B cell (primary cell): ENCODE data around the gene PCSK6. TPM values are rescaled to one million over a fixed set of nuclear protein-coding genes. Genes with fewer than 3 reads are reported as not detected.

ENCODE experiments used
- ATAC-seq: fragments of 200-7000 bp; cut with Tn5 transposase; one replicate; pipeline ENCODE4 v1.10.0; 2021; ENCODE audit warnings: low read depth, mild to moderate bottlenecking, moderate number of reproducible peaks, moderate library complexity
- CTCF ChIA-PET: fragments of 350-600 bp; sonication (Branson Sonifier 250); formaldehyde crosslinking; loops from one replicate; lab custom pipeline; 2021; ENCODE audit warnings: antibody characterized with exemption, inconsistent platforms; lab: Charles Lee
- POLR2A ChIA-PET: fragments of 350-600 bp; sonication (Branson Sonifier 250); formaldehyde crosslinking; loops from one replicate; lab custom pipeline; 2021; ENCODE audit warnings: antibody characterized with exemption; lab: Charles Lee
- DNase-seq: peaks from one replicate; pipeline ENCODE4 v3.0.0; 2013
- H2AFZ ChIP-seq: 2 replicates; pipeline ENCODE4 v1.6.1; 2012; ENCODE audit warnings: mild to moderate bottlenecking, low read depth, low read length; ENCODE audit not compliant: insufficient read depth, poor library complexity, severe bottlenecking
- H3K27ac ChIP-seq, 2 donors: 1 replicate in 1 of 2; 2 replicates in 1 of 2; pipeline ENCODE4 v1.5.1; 2012 to 2013; ENCODE audit warnings: low read length in 2 of 2, mild to moderate bottlenecking in 2 of 2, moderate library complexity in 1 of 2
- H3K27me3 ChIP-seq, 4 experiments: fragments of 200-600 bp in 1 of 4; sonication (generic) in 1 of 4; replicated peaks in 1 of 4; 1 replicate in 2 of 4; 2 replicates in 2 of 4; pipeline versions ENCODE4 v1.6.1 to v1.7.0; 2013 to 2016; ENCODE audit warnings: low read length in 3 of 4, mild to moderate bottlenecking in 2 of 4, mixed read lengths in 1 of 4, moderate library complexity in 1 of 4; ENCODE audit not compliant: insufficient read depth in 4 of 4, control insufficient read depth in 3 of 4; ENCODE audit errors: control extremely low read depth in 1 of 4
- H3K36me3 ChIP-seq, 2 experiments: replicated peaks in 1 of 2; 1 replicate in 1 of 2; 2 replicates in 1 of 2; pipeline versions ENCODE4 v1.6.1 to v1.7.1; 2013; ENCODE audit warnings: low read length in 1 of 2; ENCODE audit not compliant: insufficient read depth in 2 of 2, control insufficient read depth in 1 of 2; ENCODE audit errors: control extremely low read depth in 1 of 2, extremely low read depth in 1 of 2
- H3K4me1 ChIP-seq, 2 donors: fragments of 200-600 bp in 1 of 2; sonication (generic) in 1 of 2; 1 replicate in 1 of 2; 2 replicates in 1 of 2; pipeline versions ENCODE4 v1.5.1 to v1.6.1; 2013 to 2017; ENCODE audit warnings: low read length in 2 of 2; ENCODE audit not compliant: control insufficient read depth in 2 of 2, insufficient read depth in 2 of 2
- H3K4me2 ChIP-seq: replicated peaks from 2 replicates; pipeline ENCODE3; 2012; ENCODE audit warnings: mild to moderate bottlenecking, low read depth, low read length; ENCODE audit not compliant: poor library complexity, severe bottlenecking
- H3K4me3 ChIP-seq, 5 experiments: fragments of 200-600 bp in 1 of 5; sonication (generic) in 1 of 5; 1 replicate in 3 of 5; 2 replicates in 2 of 5; pipeline versions ENCODE4 v1.5.1 to v1.7.0; 2011 to 2016; ENCODE audit warnings: low read length in 4 of 5, mild to moderate bottlenecking in 4 of 5, low read depth in 2 of 5, control low read depth in 1 of 5, moderate library complexity in 1 of 5; ENCODE audit not compliant: insufficient read depth in 1 of 5; ENCODE audit errors: control extremely low read depth in 1 of 5, extremely low read depth in 1 of 5
- H3K79me2 ChIP-seq: fragments of 200-600 bp; sonication (generic); one replicate; pipeline ENCODE4 v1.6.0; 2016; ENCODE audit warnings: low read length; ENCODE audit not compliant: control insufficient read depth, insufficient read depth
- H3K9ac ChIP-seq: fragments of 200-600 bp; sonication (generic); 2 replicates; pipeline ENCODE4 v1.6.1; 2017; ENCODE audit warnings: mild to moderate bottlenecking, low read length, moderate library complexity
- H3K9me3 ChIP-seq, 3 donors: one replicate each; pipeline versions ENCODE4 v1.6.1 to v1.7.1; 2013; ENCODE audit warnings: low read length in 2 of 3; ENCODE audit not compliant: control insufficient read depth in 2 of 3, insufficient read depth in 1 of 3; ENCODE audit errors: control extremely low read depth in 1 of 3
- H4K20me1 ChIP-seq: 2 replicates; pipeline ENCODE4 v1.6.0; 2012; ENCODE audit warnings: mild to moderate bottlenecking, low read length; ENCODE audit not compliant: insufficient read depth, control insufficient read depth, poor library complexity, severe bottlenecking
- H3K27ac Mint-ChIP-seq: one replicate; pipeline ENCODE4 v1.8.0; 2021; ENCODE audit warnings: mixed read lengths
- H3K27me3 Mint-ChIP-seq: one replicate; pipeline ENCODE4 v1.8.0; 2021; ENCODE audit warnings: mixed read lengths
- H3K4me1 Mint-ChIP-seq: one replicate; pipeline ENCODE4 v1.8.0; 2021; ENCODE audit warnings: mixed read lengths
- H3K4me3 Mint-ChIP-seq: one replicate; pipeline ENCODE4 v1.8.0; 2021; ENCODE audit warnings: mixed read lengths
- H3K9me3 Mint-ChIP-seq: one replicate; pipeline ENCODE4 v1.8.0; 2022; ENCODE audit warnings: mixed read lengths; ENCODE audit not compliant: insufficient read depth
- EZH2 ChIP-seq: IDR thresholded peaks from 2 replicates; pipeline ENCODE4 v1.6.1; 2012; ENCODE audit warnings: borderline replicate concordance, low read depth, mild to moderate bottlenecking, moderate library complexity, low read length; ENCODE audit not compliant: insufficient read depth, poor library complexity, severe bottlenecking
- WGBS: methylation state at CpG from one replicate; pipeline ENCODE4 v1.1.5; 2013; ENCODE audit warnings: missing lambda C conversion rate; ENCODE audit not compliant: insufficient coverage; 5-methylcytosine and 5-hydroxymethylcytosine counted together
- intact Hi-C: fragments of 100-400 bp; cut with micrococcal nuclease; formaldehyde crosslinking; loops from one replicate; pipeline ENCODE4 v1.10.0; 2022
- polyA plus RNA-seq: library from polyadenylated mRNA; depleted of rRNA; stranded (reverse); fragments of >200 nt; gene quantifications from 2 replicates; pipeline ENCODE4 v1.2.3, GENCODE V29; 2012
- total RNA-seq, 2 donors: library from RNA; stranded (reverse); fragments of 120-200 nt in 1 of 2; gene quantifications; 1 replicate in 1 of 2; 2 replicates in 1 of 2; pipeline versions ENCODE4 v1.2.3 to v1.2.4, GENCODE V29; 2013 to 2022
- TF ChIP-seq, protein P1 (sequence below): fragments of 200-600 bp; IDR thresholded peaks from one replicate; pipeline ENCODE4 v1.8.0; 2022; ENCODE audit warnings: antibody characterized with exemption, mild to moderate bottlenecking

PCSK6 gene
- total and polyA plus RNA-seq, 2 donors (not counting 1 experiment from before 2014, with no cell fraction given) = 0.66 to 1.6 TPM

DNA sequence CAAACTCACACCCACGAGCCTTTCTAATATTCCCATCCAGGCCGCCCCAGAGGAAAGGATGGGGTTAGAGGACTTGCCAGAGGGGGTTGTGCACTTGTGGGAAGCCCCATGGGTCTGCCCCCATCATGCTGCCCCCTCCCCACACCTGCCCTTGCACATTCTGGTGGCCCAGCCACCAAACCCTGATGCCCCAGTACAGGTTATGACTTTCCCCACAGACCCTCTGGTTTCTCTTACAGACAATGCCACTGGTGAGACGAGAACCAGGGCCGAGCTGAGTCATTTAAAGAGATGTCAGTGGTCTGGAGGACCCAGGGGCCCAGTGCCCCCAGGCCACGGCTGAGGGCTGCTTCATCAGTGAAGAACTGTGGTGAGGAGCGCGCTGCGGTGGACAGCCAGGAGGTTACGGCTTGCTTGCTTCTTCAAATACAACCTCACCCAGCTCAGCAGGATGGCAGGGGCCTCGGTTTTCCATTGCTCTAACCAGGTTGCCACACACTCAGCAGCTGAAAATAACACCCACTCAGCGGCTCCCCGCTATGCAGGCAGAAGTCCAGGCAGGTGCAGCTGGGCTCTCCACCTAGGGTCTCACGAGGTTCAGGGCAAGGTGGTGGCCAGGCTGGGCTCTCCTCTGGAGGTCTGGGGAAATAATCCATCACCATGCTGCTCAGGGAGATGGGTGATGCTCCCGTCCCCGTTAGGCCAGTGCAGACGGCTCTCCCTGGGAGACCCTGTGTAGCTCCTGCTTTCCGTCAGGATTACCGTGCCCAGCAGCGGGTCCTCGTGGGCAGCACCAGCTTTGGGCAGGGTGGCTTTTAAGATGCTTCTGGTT lies 180.7 kb downstream of the PCSK6 start:
- H2AFZ ChIP-seq = no peak overlapping the region
- CTCF ChIA-PET = interaction anchor here (2.2 kb wide), 1 partner anchor 332 kb away, joined by 5 read pairs; no protein-coding TSS in a partner anchor
- no peak overlapping the region for H3K9ac ChIP-seq
- H3K4me3 ChIP-seq = no peak overlapping the region
- H3K9me3 ChIP-seq = no peaks in the 10 kb centered on the region
- H3K4me2 ChIP-seq = no peak overlapping the region
- H3K36me3 ChIP-seq = no peaks in the 10 kb centered on the region
- POLR2A ChIA-PET = no interaction called here
- TF ChIP-seq, protein P1, sequence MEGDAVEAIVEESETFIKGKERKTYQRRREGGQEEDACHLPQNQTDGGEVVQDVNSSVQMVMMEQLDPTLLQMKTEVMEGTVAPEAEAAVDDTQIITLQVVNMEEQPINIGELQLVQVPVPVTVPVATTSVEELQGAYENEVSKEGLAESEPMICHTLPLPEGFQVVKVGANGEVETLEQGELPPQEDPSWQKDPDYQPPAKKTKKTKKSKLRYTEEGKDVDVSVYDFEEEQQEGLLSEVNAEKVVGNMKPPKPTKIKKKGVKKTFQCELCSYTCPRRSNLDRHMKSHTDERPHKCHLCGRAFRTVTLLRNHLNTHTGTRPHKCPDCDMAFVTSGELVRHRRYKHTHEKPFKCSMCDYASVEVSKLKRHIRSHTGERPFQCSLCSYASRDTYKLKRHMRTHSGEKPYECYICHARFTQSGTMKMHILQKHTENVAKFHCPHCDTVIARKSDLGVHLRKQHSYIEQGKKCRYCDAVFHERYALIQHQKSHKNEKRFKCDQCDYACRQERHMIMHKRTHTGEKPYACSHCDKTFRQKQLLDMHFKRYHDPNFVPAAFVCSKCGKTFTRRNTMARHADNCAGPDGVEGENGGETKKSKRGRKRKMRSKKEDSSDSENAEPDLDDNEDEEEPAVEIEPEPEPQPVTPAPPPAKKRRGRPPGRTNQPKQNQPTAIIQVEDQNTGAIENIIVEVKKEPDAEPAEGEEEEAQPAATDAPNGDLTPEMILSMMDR = no peak
- no peak for TF ChIP-seq EZH2
- ATAC-seq = no peak
- H3K27me3 ChIP-seq = no peaks in the 10 kb centered on the region
- no peaks in the 10 kb centered on the region for H4K20me1 ChIP-seq
- intact Hi-C loops = no loop called here
- Mint-ChIP-seq H3K27me3 (peaks cover 1% of the 10 kb centered on the region), H3K9me3 (no peaks in the 10 kb centered on the region), H3K4me1 (no peaks in the 10 kb centered on the region), H3K4me3 (no peak overlapping the region), H3K27ac (no peak overlapping the region)
- no peaks in the 10 kb centered on the region for H3K79me2 ChIP-seq
- no peak for DNase-seq
- 83% methylated on average over 18 of the region's 20 CpGs for WGBS
- H3K27ac ChIP-seq = no peak overlapping the region
- H3K4me1 ChIP-seq = no peaks in the 10 kb centered on the region

DNA sequence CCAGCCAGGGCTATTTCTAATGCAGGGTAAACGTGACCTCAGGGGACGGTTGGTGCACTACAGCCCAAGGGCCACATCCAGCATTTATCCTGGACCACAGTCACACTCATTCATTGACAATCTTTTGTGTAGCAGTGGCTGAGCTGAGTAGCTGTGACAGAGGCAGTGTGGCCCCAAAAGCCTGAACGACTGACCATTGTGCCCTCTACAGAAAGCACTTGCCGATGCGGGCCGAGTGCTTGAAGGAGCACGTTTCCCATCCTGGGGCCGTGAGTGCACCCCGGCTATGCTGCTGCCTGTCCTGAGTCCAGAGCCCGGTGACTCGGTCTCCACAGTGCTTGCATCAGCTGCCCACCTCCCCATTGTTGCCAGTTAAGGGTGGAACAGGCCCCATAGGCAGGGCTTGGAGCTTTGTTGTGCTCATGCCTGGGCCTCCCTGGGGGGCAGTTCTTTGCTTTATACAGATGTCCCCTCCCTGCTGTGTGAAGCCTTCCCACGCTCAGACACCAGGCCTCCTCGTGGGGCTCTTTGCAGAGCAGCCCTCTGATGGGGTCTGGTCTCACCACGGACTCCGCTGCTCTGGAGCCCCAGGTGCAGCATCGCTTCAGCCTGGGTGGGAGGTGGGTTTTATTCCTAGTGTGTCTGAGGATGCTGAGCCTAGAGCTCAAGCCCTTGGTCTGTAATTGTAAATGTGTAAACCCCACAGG lies 181.5 kb downstream of the PCSK6 start:
- no peak overlapping the region for H3K4me3 ChIP-seq
- H3K4me1 ChIP-seq = no peaks in the 10 kb centered on the region
- ChIA-PET CTCF (interaction anchor here (2.2 kb wide), 1 partner anchor 333 kb away, joined by 5 read pairs; no protein-coding TSS in a partner anchor), POLR2A (no interaction called here)
- H3K27me3 ChIP-seq = no peaks in the 10 kb centered on the region
- H3K27me3 Mint-ChIP-seq = no peaks in the 10 kb centered on the region
- no peak overlapping the region for H2AFZ ChIP-seq
- TF ChIP-seq EZH2 = no peak
- TF ChIP-seq, protein P1 = no peak
- no peaks in the 10 kb centered on the region for H3K9me3 ChIP-seq
- WGBS = 91% methylated on average over 11 of the region's 16 CpGs
- no peaks in the 10 kb centered on the region for H3K9me3 Mint-ChIP-seq
- H3K27ac ChIP-seq = no peak overlapping the region
- no peak overlapping the region for H3K4me2 ChIP-seq
- intact Hi-C loops = no loop called here
- H3K36me3 ChIP-seq = no peaks in the 10 kb centered on the region
- no peak overlapping the region for H3K9ac ChIP-seq
- ATAC-seq = no peak
- H3K4me3 Mint-ChIP-seq = no peak overlapping the region
- no peaks in the 10 kb centered on the region for H3K79me2 ChIP-seq
- no peaks in the 10 kb centered on the region for H3K4me1 Mint-ChIP-seq
- H3K27ac Mint-ChIP-seq = no peak overlapping the region
- H4K20me1 ChIP-seq = no peaks in the 10 kb centered on the region
- DNase-seq = no peak
